Activated CD4-positive, CD25-positive, alpha-beta regulatory T cell treated with anti-CD3 and anti-CD28 coated beads, Interleukin-2, amount 50 U/mL, for 72 hours (primary cell): ENCODE data around the gene FAR2.
"Not testable (repeated sequence)": the region's sequence is repeated elsewhere in the genome, so short reads cannot be mapped to it uniquely, and the experiment has no call there.

Source experiments
- DNase-seq: peaks from one replicate; pipeline ENCODE4 v3.0.0; 2021

FAR2 gene

DNA sequence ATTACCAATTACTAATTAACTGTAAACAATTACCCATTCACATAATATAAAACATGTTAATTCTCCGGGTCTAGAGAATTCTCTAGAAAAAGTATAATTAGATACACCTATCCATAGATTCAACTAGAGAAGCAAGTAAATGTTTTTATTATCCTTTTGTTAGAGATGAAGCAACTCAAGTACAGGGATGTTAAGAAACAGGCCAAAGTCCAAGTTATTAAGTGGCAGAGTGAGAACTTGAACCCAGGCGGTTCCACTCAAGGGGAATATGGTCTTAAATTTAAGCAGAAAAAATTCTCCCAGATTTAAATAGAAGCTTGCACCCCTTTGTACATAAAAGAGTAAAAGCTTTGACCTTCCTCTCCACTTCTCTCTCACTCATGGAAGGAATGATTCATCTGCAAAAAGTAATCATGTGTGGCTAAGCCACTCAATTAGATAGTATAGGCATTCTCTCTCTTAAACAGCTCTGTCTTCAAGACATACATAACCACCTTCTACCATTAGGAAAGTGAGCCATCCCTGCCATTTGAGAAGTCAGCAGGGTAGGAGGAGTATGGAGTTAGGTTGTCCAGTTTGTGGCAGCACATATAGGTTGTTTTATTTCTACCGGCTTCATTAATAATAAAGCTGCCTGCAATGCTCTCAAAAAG is 197.8 kb downstream of the FAR2 start:
- no peak for DNase-seq

DNA sequence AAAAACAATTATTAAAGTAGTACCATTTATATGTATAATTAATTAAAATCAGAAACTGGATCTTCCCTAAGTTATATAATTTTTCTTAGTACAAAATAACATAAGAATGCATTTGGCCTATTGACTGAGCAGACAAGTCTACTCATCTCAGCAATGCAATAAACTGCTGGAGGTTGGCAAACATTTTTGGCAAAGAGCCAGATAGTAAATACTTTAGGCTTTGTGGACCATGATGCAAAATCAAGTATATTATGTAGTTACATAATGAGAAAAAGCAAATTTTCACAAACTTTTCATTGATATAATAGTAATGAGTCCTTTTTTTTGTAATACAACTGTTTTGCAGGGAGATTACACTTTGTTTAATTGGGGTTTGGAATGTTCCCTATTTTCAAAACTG is 201.0 kb downstream of the FAR2 start:
- DNase-seq, result no peak

- no peak for DNase-seq
Observed at GRCh38 chr12:29354954-29355353, 205.9 kb downstream of the FAR2 start.

DNA sequence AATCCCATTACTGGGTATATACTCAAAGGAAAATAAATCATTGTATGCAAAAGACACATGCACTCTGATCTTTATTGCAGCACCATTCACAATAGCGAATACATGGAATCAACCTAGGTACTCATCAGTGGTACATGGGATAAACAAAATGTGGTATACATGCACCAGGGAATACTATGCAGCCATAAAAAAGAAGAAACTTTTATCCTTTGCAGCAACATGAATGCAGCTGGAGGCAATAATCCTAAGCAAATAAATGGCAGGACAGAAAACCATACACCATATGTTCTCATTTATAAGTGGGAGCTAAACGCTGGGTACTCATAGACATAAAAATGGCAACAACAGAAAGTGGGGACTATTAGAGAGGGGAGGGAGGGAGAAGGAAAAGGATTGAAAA is 216.0 kb downstream of the FAR2 start:
- DNase-seq, result no peak

DNA sequence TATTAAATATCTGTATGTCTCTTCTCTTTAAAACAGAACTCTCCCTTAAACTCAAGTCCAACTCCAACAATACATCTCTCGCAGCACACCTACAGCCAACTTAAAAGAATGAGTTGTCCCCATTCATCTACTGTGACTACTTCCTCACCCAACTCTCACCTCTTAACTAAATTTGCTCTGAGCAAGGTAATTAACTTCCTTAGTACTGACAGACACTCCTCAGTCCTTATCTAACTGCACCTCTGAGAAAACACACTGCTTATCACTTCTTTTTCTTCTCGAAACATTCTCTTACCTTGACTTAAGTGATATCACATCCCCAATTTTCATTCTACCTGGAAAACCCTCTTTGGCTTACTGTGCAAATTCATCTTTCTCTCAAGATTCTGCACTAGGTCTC is 224.9 kb downstream of the FAR2 start:
- DNase-seq, result no peak

DNA sequence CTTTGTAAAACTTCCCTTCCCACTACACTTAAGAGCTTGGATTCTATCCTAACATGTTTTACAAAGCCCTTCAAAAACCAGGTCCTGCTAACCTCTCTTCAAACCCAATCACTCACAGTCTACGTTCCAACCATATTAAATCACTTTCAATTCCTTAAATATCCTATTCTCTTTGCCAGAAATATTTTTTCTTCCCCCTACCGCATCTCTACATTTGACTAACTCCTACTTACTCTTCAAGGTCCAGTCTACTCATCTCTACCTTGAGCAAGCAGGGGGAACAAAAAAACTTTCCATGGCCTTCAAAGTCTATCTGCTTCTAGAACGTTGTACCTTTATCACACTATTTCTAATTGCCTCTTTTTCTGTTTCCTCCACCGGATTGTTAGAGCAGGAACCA is 225.8 kb downstream of the FAR2 start:
- no peak for DNase-seq

DNA sequence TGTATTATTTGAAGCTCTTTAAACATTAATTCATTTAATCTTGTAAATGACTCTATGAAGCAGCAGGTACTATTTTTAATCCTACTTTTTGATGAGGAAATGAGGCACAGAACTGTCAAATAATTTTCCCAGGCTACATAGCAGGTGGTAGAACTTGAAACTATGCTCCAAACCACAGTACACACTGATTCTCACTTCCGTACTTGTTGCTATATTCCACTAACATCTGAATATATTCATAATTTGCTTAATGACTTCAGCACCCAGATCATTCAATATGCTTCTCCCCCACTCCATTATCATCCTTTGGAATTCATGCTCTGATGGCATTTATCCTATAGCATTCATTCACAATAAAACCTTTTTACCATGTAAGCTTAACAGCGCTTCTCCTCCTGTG is 227.0 kb downstream of the FAR2 start:
- DNase-seq, result no peak

DNA sequence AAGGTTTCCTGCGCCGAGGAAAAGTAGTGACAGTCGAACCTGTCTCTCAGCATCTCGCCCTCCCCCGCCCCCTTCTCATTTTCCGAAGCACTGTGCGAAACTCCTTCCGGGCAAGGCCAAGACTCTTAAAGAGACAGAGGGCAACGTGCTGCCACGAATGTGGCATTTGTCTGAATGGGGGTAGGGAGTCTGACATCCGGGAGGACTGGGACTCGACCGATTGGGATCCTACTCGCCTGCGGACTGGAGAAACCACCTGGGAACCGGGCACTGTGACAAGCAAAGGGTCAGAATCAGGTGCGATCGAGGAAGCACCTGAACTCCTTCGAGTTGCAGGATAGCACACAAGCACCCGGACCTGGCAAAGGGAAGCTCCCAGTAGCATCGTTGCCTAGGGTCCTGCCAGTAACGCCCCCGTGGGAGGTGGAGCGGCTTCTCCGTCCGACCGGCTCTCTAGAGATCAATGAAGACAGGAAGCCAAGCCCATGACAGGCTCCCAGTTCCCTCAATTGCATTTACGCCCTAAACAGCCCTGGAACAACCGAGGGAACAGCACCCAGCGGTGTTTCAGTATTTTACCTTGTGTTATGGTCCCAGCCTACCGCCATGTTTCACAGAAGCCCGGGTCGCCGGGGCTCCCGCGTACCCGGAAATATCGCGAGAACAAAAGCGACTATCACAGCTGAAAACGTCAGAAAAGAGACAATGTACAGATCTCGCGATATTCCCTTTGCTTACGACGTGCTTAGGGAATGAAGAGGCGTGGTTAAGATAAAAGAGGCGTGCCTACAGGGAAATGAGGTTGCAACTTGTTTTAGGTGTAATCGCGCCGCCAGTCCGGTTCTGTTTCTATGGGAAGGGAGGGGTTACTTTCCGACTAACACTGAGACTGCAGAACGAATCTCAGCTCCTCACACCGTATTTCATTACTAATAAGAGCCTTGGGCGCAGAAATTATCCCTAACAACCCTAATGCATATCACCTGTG is 231.8 kb downstream of the FAR2 start, which contains the start of gene ERGIC2:
Gene ERGIC2 (minus strand): TSS at position 637 of the 988 bp plus-strand sequence. CDS start 9,539 bp downstream, outside the sequence.
- peak; percentile 78 for DNase-seq

- DNase-seq, result no peak
Observed at GRCh38 chr12:29382251-29382650, 233.2 kb downstream of the FAR2 start.

- DNase-seq, result not testable (repeated sequence)
Observed at GRCh38 chr12:29385194-29385593, 236.1 kb downstream of the FAR2 start.
